ENCODE measurements around the gene OSBPL8. TPM values are rescaled to one million over a fixed set of nuclear protein-coding genes. Genes with fewer than 3 reads are reported as not detected.
"Not testable (repeated sequence)": the region's sequence is repeated elsewhere in the genome, so short reads cannot be mapped to it uniquely, and the experiment has no call there.

Gene OSBPL8
- total RNA-seq, 1 donor: 133 TPM

DNA sequence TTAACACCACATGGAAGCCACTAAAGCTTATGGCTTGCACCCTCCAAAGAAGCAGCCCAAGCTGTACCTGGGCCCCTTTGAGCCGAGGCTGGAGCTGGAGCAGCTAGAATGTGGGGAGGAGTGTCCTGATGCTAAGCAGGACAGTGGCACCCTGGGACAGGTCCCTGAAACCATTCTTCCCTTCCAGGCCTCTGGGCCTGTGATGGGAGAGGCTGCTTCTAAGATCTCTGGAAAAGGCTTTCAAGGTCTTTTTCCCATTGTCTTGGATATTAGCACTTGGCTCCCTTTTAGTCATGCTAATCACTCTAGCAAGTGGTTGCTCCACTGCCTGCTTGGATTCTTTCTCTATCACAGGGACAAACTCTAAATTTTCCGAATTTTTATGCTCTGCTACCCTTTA lies 40.9 kb downstream of the OSBPL8 start:
- TF ChIP-seq, protein P1, sequence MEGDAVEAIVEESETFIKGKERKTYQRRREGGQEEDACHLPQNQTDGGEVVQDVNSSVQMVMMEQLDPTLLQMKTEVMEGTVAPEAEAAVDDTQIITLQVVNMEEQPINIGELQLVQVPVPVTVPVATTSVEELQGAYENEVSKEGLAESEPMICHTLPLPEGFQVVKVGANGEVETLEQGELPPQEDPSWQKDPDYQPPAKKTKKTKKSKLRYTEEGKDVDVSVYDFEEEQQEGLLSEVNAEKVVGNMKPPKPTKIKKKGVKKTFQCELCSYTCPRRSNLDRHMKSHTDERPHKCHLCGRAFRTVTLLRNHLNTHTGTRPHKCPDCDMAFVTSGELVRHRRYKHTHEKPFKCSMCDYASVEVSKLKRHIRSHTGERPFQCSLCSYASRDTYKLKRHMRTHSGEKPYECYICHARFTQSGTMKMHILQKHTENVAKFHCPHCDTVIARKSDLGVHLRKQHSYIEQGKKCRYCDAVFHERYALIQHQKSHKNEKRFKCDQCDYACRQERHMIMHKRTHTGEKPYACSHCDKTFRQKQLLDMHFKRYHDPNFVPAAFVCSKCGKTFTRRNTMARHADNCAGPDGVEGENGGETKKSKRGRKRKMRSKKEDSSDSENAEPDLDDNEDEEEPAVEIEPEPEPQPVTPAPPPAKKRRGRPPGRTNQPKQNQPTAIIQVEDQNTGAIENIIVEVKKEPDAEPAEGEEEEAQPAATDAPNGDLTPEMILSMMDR (IDR thresholded peaks at IDR 0.05; ENCODE audit: insufficient read depth, low read length): no peak
- no peak overlapping the region for H3K4me3 ChIP-seq (ENCODE audit: low read depth, low read length)
- DNase-seq (ENCODE audit: low read depth): no peak

DNA sequence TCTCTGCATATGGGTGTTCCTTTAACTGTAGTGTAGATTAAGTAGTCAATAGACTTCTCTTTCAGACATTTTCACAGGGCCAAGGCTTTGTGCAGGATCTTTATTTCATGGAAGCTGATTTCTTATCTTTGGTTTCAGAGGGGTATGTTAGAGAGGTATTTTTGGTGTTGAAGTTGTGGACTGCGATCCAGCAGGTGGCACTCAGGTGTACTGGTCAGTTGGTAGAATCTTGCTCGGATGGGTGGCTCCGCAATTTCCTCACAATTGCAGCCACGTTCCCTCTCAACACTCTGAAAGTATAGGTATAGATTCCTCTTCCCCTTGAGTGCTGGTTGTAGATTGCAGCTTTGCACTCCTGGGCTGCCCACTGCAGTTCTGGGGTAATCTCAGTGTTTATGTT lies 44.3 kb downstream of the OSBPL8 start:
- H3K4me3 ChIP-seq (ENCODE audit: low read depth, low read length): no peak overlapping the region
- TF ChIP-seq, protein P1 (IDR thresholded peaks at IDR 0.05; ENCODE audit: insufficient read depth, low read length): no peak
- no peak for DNase-seq (ENCODE audit: low read depth)

DNA sequence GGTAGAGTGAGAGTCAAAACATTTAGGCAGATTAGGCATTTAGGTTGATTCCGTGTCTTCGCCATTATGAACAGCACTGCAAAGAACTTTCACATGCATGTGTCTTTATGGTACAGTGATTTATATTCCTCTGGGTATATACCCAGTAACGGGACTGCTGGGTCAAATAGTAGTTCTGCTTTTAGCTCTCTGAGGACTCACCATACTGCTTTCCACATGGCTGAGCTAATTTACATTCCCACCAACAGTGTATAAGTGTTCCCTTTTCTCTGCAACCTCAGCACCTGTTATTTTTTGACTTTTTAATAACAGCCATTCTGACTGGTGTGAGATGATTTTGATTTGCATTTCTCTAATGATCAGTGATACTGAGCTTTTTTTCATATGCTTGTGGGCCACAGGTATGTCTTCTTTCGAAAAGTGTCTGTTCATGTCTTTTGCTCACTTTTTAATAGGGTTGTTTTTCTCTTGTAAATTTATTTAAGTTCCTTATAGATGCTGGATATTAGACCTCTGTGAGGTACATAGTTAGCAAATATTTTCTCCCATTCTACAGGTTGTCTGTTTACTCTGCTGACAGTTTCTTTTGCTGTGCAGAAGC lies 48.4 kb downstream of the OSBPL8 start:
- not testable (repeated sequence) for DNase-seq (ENCODE audit: low read depth)

DNA sequence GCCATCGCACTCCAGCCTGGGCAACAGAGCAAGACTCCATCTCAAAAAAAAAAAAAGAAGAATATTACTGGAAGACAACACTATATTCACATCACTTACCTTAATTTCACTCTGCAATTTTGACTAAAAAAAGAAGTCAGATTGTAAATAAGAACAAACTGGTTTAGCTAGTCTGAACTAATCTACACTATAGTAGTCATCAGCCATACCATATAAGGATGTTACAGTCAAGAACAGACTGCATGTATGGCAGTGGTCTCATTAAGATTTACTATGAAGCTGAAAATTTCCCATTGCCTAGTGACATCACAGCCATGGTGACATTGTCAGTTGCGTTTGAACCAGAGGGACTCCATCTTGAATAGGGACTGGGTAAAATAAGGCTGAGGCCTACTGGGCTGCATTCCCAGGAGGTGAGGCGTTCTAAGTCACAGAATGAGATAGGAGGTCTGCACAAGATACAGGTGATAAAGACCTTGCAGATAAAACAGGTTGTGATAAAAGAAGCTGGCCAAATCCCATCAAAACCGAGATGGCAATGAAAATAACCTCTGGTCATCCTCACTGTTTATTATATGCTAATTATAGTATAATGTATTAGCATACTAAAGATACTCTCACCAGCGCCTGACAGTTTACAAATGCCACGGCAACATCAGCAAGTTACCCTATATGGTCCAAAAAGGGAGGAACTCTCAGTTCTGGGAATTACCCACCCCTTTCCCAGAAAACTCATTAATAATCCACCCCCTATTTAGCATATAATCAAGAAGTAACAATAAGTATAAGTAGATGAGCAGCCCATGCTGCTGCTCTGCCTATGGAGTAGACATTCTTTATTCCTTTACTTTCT lies 51.2 kb downstream of the OSBPL8 start:
- H3K4me3 ChIP-seq (ENCODE audit: low read depth, low read length): no peak overlapping the region
- TF ChIP-seq, protein P1 (IDR thresholded peaks at IDR 0.05; ENCODE audit: insufficient read depth, low read length): no peak
- no peak for DNase-seq (ENCODE audit: low read depth)

More for the DNA sequence above, 48.4 kb downstream of the OSBPL8 start:
- H3K4me3 ChIP-seq (ENCODE audit: low read depth, low read length): not testable (repeated sequence)

DNA sequence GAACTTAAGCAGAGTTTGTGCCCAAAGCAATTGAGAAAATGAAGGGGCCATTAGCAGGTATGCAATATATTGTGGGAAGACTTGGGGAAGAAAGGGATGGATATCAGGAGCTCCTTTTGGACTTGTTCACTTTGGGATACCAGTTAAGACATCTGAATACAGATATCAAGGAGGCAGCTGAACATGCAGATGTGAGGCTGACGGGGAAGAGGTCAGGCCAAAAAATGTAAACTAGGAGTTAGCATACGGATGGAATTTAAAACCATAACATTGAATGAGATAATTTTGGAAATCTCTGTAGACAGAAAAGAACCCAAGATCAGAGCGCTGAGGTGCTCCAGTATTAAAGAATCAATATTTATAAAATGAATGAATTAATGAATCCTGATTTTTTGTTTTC lies 53.4 kb downstream of the OSBPL8 start:
- TF ChIP-seq, protein P1 (IDR thresholded peaks at IDR 0.05; ENCODE audit: insufficient read depth, low read length): no peak
- no peak for DNase-seq (ENCODE audit: low read depth)
- no peak overlapping the region for H3K4me3 ChIP-seq (ENCODE audit: low read depth, low read length)

DNA sequence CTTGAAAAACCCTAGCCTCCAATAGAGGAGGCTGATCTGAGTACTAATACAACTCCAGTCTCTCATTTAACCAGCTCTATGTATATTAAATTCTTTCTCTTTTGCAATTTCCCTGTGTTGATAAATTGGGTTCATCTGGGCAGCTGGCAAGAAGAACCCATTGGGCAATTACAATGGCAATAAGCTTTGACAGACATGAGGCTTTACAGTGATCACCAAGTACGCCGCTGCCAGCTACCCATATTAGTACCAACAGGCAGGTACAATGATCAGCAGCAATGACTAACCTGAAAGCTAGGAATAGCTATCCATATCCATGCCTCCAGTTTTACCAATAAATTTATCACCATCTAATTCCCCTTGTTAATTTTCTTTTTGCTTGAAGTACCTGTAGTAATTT lies 54.5 kb downstream of the OSBPL8 start:
- TF ChIP-seq, protein P1 (IDR thresholded peaks at IDR 0.05; ENCODE audit: insufficient read depth, low read length): no peak
- no peak overlapping the region for H3K4me3 ChIP-seq (ENCODE audit: low read depth, low read length)
- no peak for DNase-seq (ENCODE audit: low read depth)

DNA sequence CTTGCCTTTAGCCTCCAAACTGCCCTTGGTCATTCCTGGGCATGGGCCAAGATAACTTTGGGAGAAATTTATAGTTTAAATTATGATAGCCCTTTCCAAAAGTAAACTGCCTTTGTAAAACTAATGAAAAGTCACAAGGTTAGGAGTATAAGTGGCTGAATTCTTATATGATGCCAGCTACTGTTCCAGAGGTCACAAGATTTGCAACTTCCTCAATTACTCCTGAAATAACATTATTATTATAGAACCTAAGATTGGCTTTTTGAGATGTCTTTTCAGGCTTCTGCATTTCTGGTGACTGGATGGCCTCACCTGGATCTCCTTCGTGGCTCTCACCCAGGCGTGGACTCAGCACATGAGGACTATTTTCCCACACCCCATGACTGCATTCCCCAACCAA lies 55.0 kb downstream of the OSBPL8 start:
- H3K4me3 ChIP-seq (ENCODE audit: low read depth, low read length): no peak overlapping the region
- TF ChIP-seq, protein P1 (IDR thresholded peaks at IDR 0.05; ENCODE audit: insufficient read depth, low read length): no peak
- DNase-seq (ENCODE audit: low read depth): no peak

All from fibroblast of the aortic adventitia (primary cell).